Measurements from ENCODE around the gene FYN.

Gene FYN

GRCh38 chr6:111865049-111865585 is 8.1 kb downstream of the FYN start:
- no peak for DNase-seq (ENCODE audit: low read depth in 2 of 2)
- H3K4me3 ChIP-seq (replicated peaks in 1 of 2; ENCODE audit: low read depth in 2 of 2, low read length in 2 of 2) = no peak overlapping the region
- no peak for TF ChIP-seq CTCF (IDR thresholded peaks at IDR 0.05; ENCODE audit: low read depth, low read length)

- H3K4me3 ChIP-seq (replicated peaks in 1 of 2; ENCODE audit: low read depth in 2 of 2, low read length in 2 of 2) = no peak overlapping the region
- DNase-seq (ENCODE audit: low read depth in 2 of 2) = no peak
- TF ChIP-seq CTCF (IDR thresholded peaks at IDR 0.05; ENCODE audit: low read depth, low read length) = no peak
Observed at GRCh38 chr6:111864138-111865048, 8.9 kb downstream of the FYN start.

GRCh38 chr6:111862741-111863140 is 10.5 kb downstream of the FYN start:
- H3K4me3 ChIP-seq (replicated peaks in 1 of 2; ENCODE audit: low read depth in 2 of 2, low read length in 2 of 2) = no peak overlapping the region
- TF ChIP-seq CTCF (IDR thresholded peaks at IDR 0.05; ENCODE audit: low read depth, low read length) = no peak
- no peak for DNase-seq (ENCODE audit: low read depth in 2 of 2)

- no peak for DNase-seq (ENCODE audit: low read depth in 2 of 2)
- TF ChIP-seq CTCF (IDR thresholded peaks at IDR 0.05; ENCODE audit: low read depth, low read length) = no peak
- H3K4me3 ChIP-seq (replicated peaks in 1 of 2; ENCODE audit: low read depth in 2 of 2, low read length in 2 of 2) = no peak overlapping the region
Observed at GRCh38 chr6:111862314-111862713, 10.9 kb downstream of the FYN start.

GRCh38 chr6:111861431-111861885 is 11.8 kb downstream of the FYN start:
- H3K4me3 ChIP-seq (replicated peaks in 1 of 2; ENCODE audit: low read depth in 2 of 2, low read length in 2 of 2) = no peak overlapping the region
- no peak for TF ChIP-seq CTCF (IDR thresholded peaks at IDR 0.05; ENCODE audit: low read depth, low read length)
- no peak for DNase-seq (ENCODE audit: low read depth in 2 of 2)

- DNase-seq (ENCODE audit: low read depth in 2 of 2) = no peak
- no peak for TF ChIP-seq CTCF (IDR thresholded peaks at IDR 0.05; ENCODE audit: low read depth, low read length)
- no peak overlapping the region for H3K4me3 ChIP-seq (replicated peaks in 1 of 2; ENCODE audit: low read depth in 2 of 2, low read length in 2 of 2)
Observed at GRCh38 chr6:111858347-111858746, 14.9 kb downstream of the FYN start.

Measured in cardiac fibroblast (primary cell).